HG02981 (cell line): ENCODE measurements around the gene FKBP11.
A peak's percentile ranks its signal among the peaks of the same experiment; 100 is the strongest.

Experiments
- ATAC-seq: cut with Tn5 transposase; IDR thresholded peaks from one replicate; pipeline ENCODE4 v1.9.1; 2021; ENCODE audit warnings: mild to moderate bottlenecking, moderate library complexity; ENCODE audit not compliant: unreplicated experiment

The FKBP11 gene

GRCh38 chr12:48956279-48957140 is 31.2 kb upstream of the FKBP11 start:
- ATAC-seq, result no peak

GRCh38 chr12:48954841-48955501 is 29.7 kb upstream of the FKBP11 start:
- ATAC-seq, result no peak

GRCh38 chr12:48954061-48954460 is 28.8 kb upstream of the FKBP11 start:
- ATAC-seq, result no peak

- no peak for ATAC-seq
These were observed 27.4 kb upstream of the FKBP11 start for GRCh38 chr12:48952691-48953090.

- ATAC-seq, result no peak
These were observed 22.4 kb upstream of the FKBP11 start for GRCh38 chr12:48947727-48948126.

- ATAC-seq, result no peak
These were observed 21.7 kb upstream of the FKBP11 start for GRCh38 chr12:48946943-48947342.

GRCh38 chr12:48946205-48946604 is 20.9 kb upstream of the FKBP11 start:
- no peak for ATAC-seq

GRCh38 chr12:48943221-48943620 is 17.9 kb upstream of the FKBP11 start:
- no peak for ATAC-seq

GRCh38 chr12:48940181-48940580 is 14.9 kb upstream of the FKBP11 start:
- no peak for ATAC-seq

- ATAC-seq, result no peak
These were observed 13.5 kb upstream of the FKBP11 start for GRCh38 chr12:48938805-48939204.

GRCh38 chr12:48937170-48937569 is 11.9 kb upstream of the FKBP11 start:
- ATAC-seq, result no peak

GRCh38 chr12:48936379-48936979 is 11.2 kb upstream of the FKBP11 start:
- ATAC-seq, result no peak

GRCh38 chr12:48934312-48934706 is 9.0 kb upstream of the FKBP11 start:
- ATAC-seq, result no peak

- ATAC-seq, result no peak
These were observed 8.5 kb upstream of the FKBP11 start for GRCh38 chr12:48933664-48934311.

GRCh38 chr12:48932878-48933277 is 7.6 kb upstream of the FKBP11 start:
- no peak for ATAC-seq

- ATAC-seq, result no peak
These were observed 5.2 kb upstream of the FKBP11 start for GRCh38 chr12:48930475-48930874.

- no peak for ATAC-seq
These were observed 4.3 kb upstream of the FKBP11 start for GRCh38 chr12:48929551-48929950.

GRCh38 chr12:48927261-48927660 is 2.0 kb upstream of the FKBP11 start:
- no peak for ATAC-seq

- ATAC-seq, result peak; percentile 90
These were observed 532 bp downstream of the FKBP11 start for GRCh38 chr12:48924617-48925303.

- ATAC-seq, result no peak
These were observed 2.2 kb downstream of the FKBP11 start for GRCh38 chr12:48923117-48923516.
